Psoas muscle (tissue), 8 donors: ENCODE results near the gene ATF6. TPM values are rescaled to one million over a fixed set of nuclear protein-coding genes. Genes with fewer than 3 reads are reported as not detected.

ENCODE experiments used
- ATAC-seq, 4 donors: fragments of 200-7000 bp; cut with Tn5 transposase; one replicate each; pipeline ENCODE4 v1.9.1; 2020; ENCODE audit warnings: moderate library complexity in 3 of 4, mild to moderate bottlenecking in 2 of 4
- DNase-seq, 2 donors: peaks; one replicate each; pipeline ENCODE4 v3.0.0-alpha.2; 2020
- H3K27ac ChIP-seq: fragments of 200-600 bp; one replicate; pipeline ENCODE4 v1.8.0; 2022
- H3K27me3 ChIP-seq, 3 donors: fragments of 200-600 bp in 1 of 3; one replicate each; pipeline versions ENCODE4 v1.6.1 to v1.8.0; 2013 to 2022; ENCODE audit warnings: low read length in 2 of 3, mild to moderate bottlenecking in 2 of 3, moderate library complexity in 1 of 3; ENCODE audit not compliant: insufficient read depth in 3 of 3
- H3K36me3 ChIP-seq, 2 donors: fragments of 200-600 bp in 1 of 2; one replicate each; pipeline versions ENCODE4 v1.6.1 to v1.8.0; 2013 to 2022; ENCODE audit warnings: low read depth in 1 of 2, mild to moderate bottlenecking in 1 of 2, moderate library complexity in 1 of 2; ENCODE audit not compliant: insufficient read depth in 1 of 2
- H3K4me1 ChIP-seq: fragments of 200-600 bp; one replicate; pipeline ENCODE4 v1.8.0; 2022
- H3K4me3 ChIP-seq: fragments of 200-600 bp; one replicate; pipeline ENCODE4 v1.8.0; 2022; ENCODE audit warnings: mild to moderate bottlenecking
- H3K9me3 ChIP-seq: fragments of 200-600 bp; one replicate; pipeline ENCODE4 v1.8.0; 2022
- CTCF ChIP-seq: fragments of 200-600 bp; IDR thresholded peaks from one replicate; pipeline ENCODE4 v1.8.0; 2022; ENCODE audit warnings: antibody characterized with exemption
- WGBS, 3 donors: extraction: QIAGEN DNeasy Blood & Tissue Kit; methylation state at CpG; one replicate each; pipeline versions ENCODE4 v1.1.6 to v1.1.7; 2013; 5-methylcytosine and 5-hydroxymethylcytosine counted together
- intact Hi-C, 2 donors: fragments of 100-400 bp; cut with DNase I; formaldehyde crosslinking; loops; one replicate each; pipeline versions ENCODE4 v1.11.0 to v1.14.2; 2022
- polyA plus RNA-seq, 3 donors: library from polyadenylated mRNA; stranded (reverse); fragments of 200-250 nt; gene quantifications; one replicate each; pipeline ENCODE4 v1.2.3, GENCODE V29; 2013
- total RNA-seq, 4 donors: library from RNA; stranded (reverse); fragmentation: NEBNext Ultra II Directional in 2 of 4; extraction: Animal tissue kit (Norgen Biotek cat#: 25700) in 2 of 4; gene quantifications; one replicate each; pipeline versions ENCODE4 v1.2.1 to v1.2.4, GENCODE V29; 2021 to 2023
- donor health status: healthy with polysubstance abuse.
- donor health status: DM: no; HTN: no; CAD: no; lungs with moderate emphysema.
- donor health status: Bipolar disorder and iron deficiency.
- donor health status: healthy.
- donor health status: DM: yes; HTN: yes; CAD: no.
- donor health status: DM: no; HTN: no; CAD: no.
- donor health status: DM: no; HTN: no; CAD: no.
- donor health status: DM: yes; HTN: yes; CAD: no.

ATF6 gene
- total and polyA plus RNA-seq, 7 donors: 6.4 to 17.1 (median 11.0) TPM

- Histone ChIP-seq H3K9me3 (no peaks in the 10 kb centered on the region), H3K27ac (no peak overlapping the region), H3K4me3 (no peak overlapping the region), H3K4me1 (peaks cover 28% of the 10 kb centered on the region), H3K27me3 (no peaks in the 10 kb centered on the region), H3K36me3 (peaks cover 0 to 18% of the 10 kb centered on the region in 2 donors)
- WGBS, 3 donors: 84 to 95% (median 86%) methylated on average over 3 of the region's 3 CpGs
- ATAC-seq (no peak), DNase-seq (no peak)
- intact Hi-C loops: no loop called here
- no peak for TF ChIP-seq CTCF
Measured at GRCh38 chr1:161945306-161946060, 179.4 kb downstream of the ATF6 start.

DNA sequence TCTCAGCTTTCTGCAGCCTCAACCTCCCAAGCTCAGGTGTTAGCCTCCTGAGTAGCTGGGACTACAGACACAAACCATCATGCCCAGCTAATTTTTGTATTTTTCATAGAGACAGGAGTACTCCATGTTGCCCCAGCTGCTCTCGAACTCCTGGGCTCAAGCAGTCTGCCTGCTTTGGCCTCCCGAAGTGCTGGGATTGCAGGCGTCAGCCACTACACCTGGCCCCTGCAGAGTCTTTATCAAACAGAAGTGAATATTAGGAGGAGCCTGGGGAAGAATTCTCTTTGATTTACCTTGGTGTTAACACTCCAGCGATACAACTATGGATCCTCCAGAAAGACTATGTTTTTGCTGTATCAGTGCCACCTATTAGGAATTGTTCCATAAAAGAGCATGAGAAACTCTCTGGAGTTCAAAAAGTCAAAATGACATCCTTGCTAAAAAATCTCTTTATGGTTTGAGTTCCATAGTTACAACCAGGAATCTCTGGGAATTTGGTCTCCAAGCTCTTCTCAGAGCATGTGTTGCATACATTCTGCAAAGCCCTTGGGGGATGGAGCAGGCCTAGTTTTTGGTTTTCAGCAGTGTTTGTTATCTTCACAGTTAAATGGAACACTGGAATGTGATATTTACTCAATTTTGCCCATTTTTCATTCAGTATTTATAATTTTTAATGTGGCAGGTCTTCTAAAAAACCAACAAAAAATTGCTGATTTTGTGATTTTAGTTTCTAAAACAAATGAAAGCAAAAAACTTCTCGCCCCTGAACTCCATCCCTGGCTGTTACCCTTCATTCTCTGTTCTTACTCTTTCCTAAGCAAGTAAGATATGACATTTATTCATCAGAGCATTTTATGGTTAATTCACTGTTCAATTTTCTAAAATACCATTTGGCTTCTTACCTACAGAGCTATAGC, 180.2 kb downstream of the ATF6 start:
- no peak for DNase-seq
- no peaks in the 10 kb centered on the region for H3K9me3 ChIP-seq
- peaks cover 0 to 18% of the 10 kb centered on the region in 2 donors for H3K36me3 ChIP-seq
- peaks cover 36% of the 10 kb centered on the region for H3K4me1 ChIP-seq
- intact Hi-C loops: no loop called here
- 82 to 84% (median 83%) methylated on average over 5 of the region's 5 CpGs for WGBS, 3 donors
- no peak for TF ChIP-seq CTCF
- no peak overlapping the region for H3K27ac ChIP-seq
- no peak overlapping the region for H3K4me3 ChIP-seq
- H3K27me3 ChIP-seq: no peaks in the 10 kb centered on the region
- ATAC-seq: no peak

GRCh38 chr1:161948435-161948834, 182.3 kb downstream of the ATF6 start:
- no peak for ATAC-seq
- WGBS, 3 donors: 38 to 66% (median 42%) methylated on average over 4 of the region's 4 CpGs
- peaks cover 0 to 6% of the 10 kb centered on the region in 2 donors for H3K36me3 ChIP-seq
- H3K4me3 ChIP-seq: no peak overlapping the region
- H3K27ac ChIP-seq: peak overlapping the region; percentile 47
- no peak for TF ChIP-seq CTCF
- no peaks in the 10 kb centered on the region for H3K9me3 ChIP-seq
- peaks cover 38% of the 10 kb centered on the region for H3K4me1 ChIP-seq
- H3K27me3 ChIP-seq: no peaks in the 10 kb centered on the region
- intact Hi-C loops: no loop called here
- no peak for DNase-seq

DNA sequence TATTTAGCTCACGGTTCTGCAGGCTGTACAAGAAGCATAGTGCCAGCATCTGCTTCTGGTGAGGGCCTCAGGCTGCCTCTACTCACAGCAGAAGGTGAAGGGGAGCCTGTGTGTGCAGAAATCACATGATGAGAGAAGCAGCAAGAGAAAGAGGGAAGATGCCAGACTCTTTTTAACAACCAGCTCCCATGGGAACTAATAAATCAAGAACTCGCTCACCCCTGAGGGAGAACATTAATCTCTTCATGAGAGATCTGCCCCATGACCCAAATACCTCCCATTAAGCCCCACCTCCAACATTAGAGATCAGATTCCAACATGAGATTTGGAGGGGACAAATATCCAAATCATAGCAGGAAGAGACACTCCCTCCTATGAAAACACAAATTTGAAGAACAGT, 183.4 kb downstream of the ATF6 start:
- Histone ChIP-seq H3K9me3 (no peaks in the 10 kb centered on the region), H3K36me3 (peaks cover 0 to 2% of the 10 kb centered on the region in 2 donors), H3K27ac (peak overlapping the region; percentile 47), H3K27me3 (no peaks in the 10 kb centered on the region), H3K4me3 (no peak overlapping the region), H3K4me1 (peaks cover 47% of the 10 kb centered on the region)
- WGBS, 3 donors: 20 to 49% (median 33%) methylated on average over 2 of the region's 2 CpGs
- intact Hi-C loops: no loop called here
- no peak for TF ChIP-seq CTCF
- ATAC-seq (peak; percentile 81 to 84 (median 84)), DNase-seq (no peak)
